Measurements from ENCODE around the gene FLACC1.

Gene FLACC1

DNA sequence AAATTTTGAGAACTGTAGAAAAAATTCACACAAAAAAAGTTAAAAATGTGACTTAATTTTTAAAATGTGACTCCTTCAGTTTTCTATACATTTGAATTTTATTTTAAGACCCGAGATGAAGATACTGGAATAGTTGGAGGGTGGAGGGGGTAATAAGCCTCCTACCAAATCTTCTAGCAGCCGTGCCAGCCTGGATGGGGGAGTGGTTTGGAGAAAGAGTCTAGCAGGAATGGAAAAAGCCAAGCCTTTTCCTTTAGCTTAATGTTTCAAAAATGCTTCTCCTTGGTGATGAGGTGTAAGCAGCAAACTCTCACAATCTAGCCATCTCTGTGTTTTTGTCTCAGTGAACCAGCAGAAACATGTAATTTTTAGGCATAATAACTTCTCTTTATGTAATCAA, 82.1 kb downstream of the FLACC1 start:
- DNase-seq = no peak

DNA sequence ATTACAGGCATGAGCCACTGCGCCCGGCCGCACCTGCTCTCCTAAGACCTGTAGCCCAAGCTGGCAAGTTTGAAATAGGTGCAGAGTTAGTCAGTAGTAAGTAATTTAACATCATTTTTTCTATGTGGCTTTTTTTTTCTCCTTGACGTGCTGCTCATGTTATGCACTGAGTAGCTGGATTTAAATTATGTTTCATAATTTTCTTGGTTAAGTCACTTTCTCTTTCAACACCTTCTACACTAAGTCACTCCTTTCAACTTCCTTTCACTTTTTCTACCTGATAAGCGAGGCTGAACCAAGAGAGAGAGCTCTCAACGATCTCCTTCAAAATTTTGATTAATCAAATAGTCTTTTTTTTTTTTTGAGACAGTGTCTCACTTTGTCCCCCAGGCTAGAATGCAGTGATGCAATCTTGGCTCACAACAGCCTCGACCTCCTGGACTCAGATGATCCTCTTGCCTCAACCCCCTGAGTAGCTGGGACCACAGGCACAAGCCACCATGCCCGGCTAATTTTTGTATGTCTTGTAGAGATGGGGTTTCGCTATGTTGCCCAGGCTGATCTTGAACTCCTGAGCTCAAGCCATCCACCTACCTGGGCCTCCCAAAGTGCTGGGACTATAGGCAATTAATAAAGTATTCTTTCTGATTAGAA, 83.7 kb downstream of the FLACC1 start:
- no peak for DNase-seq

DNA sequence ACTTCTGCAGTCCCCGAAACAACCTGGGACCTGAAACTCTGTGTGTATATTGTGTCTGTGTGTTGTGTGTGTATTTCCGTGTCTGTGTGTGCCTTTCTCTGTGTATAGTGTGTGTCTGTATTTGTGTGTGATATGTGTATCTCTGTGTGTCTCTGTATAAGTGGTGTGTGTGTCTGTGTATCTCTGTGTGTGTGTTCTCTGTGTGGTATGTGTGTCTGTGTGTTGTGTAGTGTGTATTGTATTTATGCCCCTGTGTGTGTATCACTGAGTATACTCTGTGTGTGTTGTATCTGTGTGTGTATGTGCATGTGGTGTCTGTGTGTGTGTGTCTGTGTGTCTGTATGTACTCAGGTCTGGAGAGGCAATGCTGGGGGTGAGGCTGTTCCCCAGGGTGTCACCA, 85.2 kb downstream of the FLACC1 start:
- no peak for DNase-seq

DNA sequence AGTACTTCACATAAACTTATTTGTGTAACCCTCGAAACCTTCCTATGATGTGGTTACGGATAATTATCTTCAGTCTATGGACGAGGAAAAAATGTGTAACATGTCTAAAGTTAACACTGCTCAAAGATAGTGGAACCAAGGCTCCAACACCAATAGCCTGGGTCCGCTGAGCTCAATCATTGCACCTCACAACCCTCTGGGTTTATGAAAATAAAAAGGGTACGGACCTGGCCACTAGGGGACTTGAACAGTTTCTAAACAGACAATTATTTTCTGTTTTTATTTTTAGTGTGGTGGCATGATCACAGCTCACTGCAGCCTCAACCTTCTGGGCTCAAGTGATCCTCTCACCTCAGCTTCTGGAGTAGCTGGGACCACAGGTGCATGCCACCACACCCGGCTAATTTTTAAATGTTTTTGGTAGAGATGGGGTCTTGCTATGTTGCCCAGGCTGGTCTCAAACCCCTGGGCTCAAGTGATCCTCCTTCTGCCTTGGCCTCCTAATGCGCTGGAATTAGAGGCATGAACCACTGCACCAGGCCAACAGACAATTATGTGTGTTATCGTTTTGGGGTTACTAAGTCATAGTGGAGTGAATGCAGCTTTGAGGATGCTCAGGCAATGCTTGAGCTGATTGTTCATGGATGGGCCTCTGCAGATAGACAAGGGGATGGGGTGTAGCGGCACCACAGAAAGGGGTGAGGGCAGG, 86.7 kb downstream of the FLACC1 start:
- DNase-seq = no peak

- no peak for DNase-seq
Measured at GRCh38 chr2:201269764-201270163, 87.4 kb downstream of the FLACC1 start.

GRCh38 chr2:201267278-201268030, 89.7 kb downstream of the FLACC1 start:
- no peak for DNase-seq

- no peak for DNase-seq
Measured at GRCh38 chr2:201266629-201267028, 90.5 kb downstream of the FLACC1 start.

- DNase-seq = no peak
Measured at GRCh38 chr2:201264472-201265173, 92.5 kb downstream of the FLACC1 start.

- DNase-seq = no peak
Measured at GRCh38 chr2:201263779-201264178, 93.4 kb downstream of the FLACC1 start.

- DNase-seq = no peak
Measured at GRCh38 chr2:201262718-201263117, 94.4 kb downstream of the FLACC1 start.

GRCh38 chr2:201261906-201262305, 95.2 kb downstream of the FLACC1 start:
- DNase-seq = no peak

- DNase-seq = peak; percentile 26
Measured at GRCh38 chr2:201261471-201261870, 95.7 kb downstream of the FLACC1 start.

DNA sequence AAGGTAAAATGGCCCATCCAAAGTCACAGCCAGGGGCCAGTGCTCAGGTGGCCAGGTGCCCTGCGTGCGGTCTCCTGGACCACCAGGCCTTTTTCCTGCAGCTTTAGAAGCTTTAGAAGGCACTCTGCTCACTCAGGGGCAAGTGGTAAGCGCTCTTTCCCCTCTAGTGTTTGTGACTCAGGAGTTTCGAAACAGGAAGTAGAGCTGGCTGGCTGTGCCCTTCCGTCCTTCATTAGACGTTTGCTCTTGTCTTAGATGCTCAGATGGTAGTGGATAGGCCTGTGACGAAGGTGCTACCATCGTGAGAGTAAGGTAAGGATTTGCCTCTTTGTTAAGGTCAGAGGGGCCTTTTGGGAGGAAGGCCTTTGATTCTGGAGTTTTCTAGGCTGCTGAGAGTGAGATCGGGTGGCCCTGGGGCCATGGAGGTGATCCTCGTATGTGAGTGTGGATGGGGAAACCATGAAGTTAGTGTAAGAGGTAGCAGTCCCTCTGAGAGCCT, 96.8 kb downstream of the FLACC1 start, which contains the start of gene CASP8:
Gene CASP8 (plus strand): TSS at position 235 of the 499 bp plus-strand sequence. CDS start 5,951 bp downstream, outside the sequence.
- peak; percentile 34 for DNase-seq

GRCh38 chr2:201258666-201259615, 98.2 kb downstream of the FLACC1 start:
- DNase-seq = no peak

DNA sequence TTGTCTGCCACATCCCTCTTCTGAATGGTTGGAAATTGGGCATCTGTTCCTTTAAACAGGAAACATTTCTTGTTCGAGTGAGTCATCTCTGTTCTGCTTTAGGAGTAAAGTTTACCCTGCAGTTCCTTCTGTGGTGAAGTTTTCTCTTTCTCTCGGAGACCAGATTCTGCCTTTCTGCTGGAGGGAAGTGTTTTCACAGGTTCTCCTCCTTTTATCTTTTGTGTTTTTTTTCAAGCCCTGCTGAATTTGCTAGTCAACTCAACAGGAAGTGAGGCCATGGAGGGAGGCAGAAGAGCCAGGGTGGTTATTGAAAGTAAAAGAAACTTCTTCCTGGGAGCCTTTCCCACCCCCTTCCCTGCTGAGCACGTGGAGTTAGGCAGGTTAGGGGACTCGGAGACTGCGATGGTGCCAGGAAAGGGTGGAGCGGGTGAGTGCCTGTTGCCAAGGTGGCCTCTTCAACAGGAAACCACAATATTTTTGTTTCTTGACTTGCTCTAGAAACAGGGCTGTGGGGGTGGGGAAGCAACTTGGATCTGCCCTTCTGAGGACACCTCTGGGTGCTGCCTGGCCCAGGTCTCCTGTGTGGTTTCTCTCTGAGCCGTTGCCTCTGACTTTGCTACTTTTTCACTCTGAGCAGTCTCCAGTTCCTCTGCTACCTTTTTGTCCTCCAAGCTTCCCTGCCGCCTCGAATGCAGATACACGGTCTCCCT, 99.0 kb downstream of the FLACC1 start:
- DNase-seq = peak; percentile 70

DNA sequence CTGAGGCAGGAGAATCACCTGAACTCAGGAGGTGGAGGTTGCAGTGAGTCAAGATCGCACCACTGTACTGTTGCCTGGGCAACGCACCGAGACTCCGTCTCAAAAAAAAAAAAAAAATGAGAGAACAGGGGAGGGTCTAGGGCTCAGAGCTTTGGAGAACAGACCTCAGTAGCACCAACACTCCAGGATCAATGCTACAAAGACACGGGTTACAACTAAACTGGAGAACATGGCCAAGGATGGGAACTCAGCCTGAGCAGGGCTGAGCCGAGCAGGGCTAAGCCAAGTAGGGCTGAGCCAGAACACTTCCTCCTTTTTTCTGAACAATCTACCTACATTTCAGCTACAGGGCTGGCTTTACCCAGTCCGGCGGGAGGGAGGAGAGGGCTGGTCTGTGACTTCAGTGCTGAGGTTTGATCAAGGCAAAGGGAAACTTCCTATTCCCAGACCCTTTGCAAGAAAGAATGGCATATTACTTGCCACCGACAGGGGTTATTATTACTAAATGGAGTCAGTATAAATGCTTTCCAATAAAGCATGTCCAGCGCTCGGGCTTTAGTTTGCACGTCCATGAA, 99.7 kb downstream of the FLACC1 start:
- DNase-seq = no peak

DNA sequence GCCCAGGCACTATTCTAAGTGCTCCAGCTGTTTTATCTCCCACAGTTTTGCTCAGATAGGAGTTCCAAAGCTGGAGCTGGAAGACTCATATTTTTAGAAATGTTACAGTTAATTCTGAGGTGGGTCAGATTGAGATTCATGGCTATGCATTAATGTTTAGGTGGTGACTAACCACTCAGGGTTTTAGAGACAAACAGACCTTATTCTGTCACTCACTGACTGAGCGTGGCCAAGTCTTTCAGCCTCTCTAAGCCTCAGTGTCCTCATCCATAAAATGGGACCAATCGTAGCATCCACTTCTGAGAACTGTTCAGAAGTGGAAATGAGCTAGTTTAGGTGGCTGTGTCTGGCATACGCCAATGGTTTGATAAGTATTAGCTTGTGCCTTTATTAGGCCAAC, 101.1 kb downstream of the FLACC1 start:
- DNase-seq = no peak

DNA sequence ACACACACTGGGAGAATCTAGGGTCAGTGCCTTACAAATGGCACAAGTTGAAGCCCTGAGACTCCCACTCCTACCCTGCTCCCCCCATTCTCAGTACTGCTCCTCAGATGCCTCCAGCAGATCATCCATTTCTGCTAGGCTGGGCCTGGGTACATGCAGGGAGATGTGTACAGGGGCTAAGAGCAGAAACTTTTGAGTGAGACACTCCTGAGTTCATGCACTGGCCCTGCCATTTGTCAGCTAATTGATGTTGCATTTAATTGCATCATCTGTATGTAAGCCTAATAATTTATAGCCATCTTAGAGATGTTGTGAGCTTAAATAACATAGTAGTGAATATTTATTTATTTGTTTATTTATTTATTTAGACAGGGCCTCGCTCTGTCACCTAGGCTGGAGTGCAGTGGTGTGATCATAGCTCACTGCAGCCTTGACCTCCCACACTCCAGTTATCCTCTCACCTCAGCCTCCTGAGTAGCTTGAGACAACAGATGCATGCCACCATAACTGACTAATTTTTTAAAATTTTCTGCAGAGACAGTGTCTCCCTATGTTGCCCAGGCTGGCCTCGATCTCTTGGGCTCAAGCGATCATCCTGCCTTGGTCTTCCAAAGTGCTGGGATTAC, 101.6 kb downstream of the FLACC1 start:
- DNase-seq = no peak

DNA sequence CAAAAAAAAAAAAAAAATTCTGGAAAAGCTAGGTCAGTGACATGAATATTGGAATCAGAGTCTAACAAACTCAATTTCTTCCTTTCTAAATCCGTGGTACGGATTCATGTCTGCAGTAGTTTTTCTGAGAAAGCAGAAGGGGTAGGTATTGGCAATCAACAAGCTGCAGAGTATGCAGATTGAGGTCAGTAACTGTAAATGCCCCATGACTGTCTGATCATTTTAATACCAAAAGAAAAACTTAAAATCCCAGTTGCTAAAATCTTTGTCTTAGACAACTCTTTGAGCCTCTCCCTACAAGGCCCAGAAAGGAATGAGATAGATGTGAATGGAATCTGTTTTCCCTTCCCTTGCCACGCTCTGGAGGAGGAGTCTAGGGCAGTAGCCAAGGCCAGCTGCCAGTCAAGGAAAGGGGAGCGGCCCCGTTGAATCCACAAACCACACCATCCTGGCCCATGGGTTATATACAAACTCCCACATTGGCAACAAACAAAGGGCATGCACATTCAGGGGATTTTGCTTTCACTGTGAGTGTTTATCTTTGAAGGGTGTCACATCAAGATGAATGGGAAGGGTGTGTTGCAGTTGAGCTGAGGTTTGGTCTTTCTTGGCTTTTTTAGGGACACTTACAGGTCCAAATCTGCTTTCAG, 102.9 kb downstream of the FLACC1 start:
- DNase-seq = no peak

- no peak for DNase-seq
Measured at GRCh38 chr2:201250741-201251140, 106.4 kb downstream of the FLACC1 start.
